Right lobe of liver (tissue), 6 donors: Measurements from ENCODE around the gene CNTN5. TPM values are rescaled to one million over a fixed set of nuclear protein-coding genes. Genes with fewer than 3 reads are reported as not detected.

Source experiments
- ATAC-seq, 4 donors: fragments of 200-7000 bp; cut with Tn5 transposase; one replicate each; pipeline ENCODE4 v1.9.1; 2020; ENCODE audit warnings: mild to moderate bottlenecking in 4 of 4, moderate library complexity in 4 of 4
- DNase-seq, 3 donors: peaks; one replicate each; pipeline ENCODE4 v3.0.0-alpha.2; 2020
- H3K27ac ChIP-seq, 3 donors: fragments of 200-600 bp; one replicate each; pipeline ENCODE4 v1.8.0; 2022
- H3K27me3 ChIP-seq, 2 donors: fragments of 200-600 bp; one replicate each; pipeline ENCODE4 v1.8.0; 2022
- H3K36me3 ChIP-seq, 4 donors: fragments of 200-600 bp; sonication (generic) in 1 of 4; one replicate each; pipeline versions ENCODE4 v1.5.1 to v1.8.0; 2017 to 2022; ENCODE audit warnings: control low read depth in 1 of 4
- H3K4me1 ChIP-seq, 4 donors: fragments of 200-600 bp; sonication (generic) in 1 of 4; one replicate each; pipeline versions ENCODE4 v1.5.1 to v1.8.0; 2017 to 2022; ENCODE audit warnings: control low read depth in 1 of 4
- H3K4me3 ChIP-seq, 3 donors: fragments of 200-600 bp; one replicate each; pipeline ENCODE4 v1.8.0; 2022
- H3K9me3 ChIP-seq, 4 donors: fragments of 200-600 bp; sonication (generic) in 1 of 4; one replicate each; pipeline versions ENCODE4 v1.5.1 to v1.8.0; 2017 to 2022; ENCODE audit warnings: control low read depth in 1 of 4
- POLR2A ChIP-seq: fragments of 450-650 bp; IDR thresholded peaks from one replicate; pipeline ENCODE4 v1.6.1; 2017; ENCODE audit warnings: antibody characterized with exemption, mild to moderate bottlenecking
- WGBS: methylation state at CpG from one replicate; pipeline ENCODE4 v1.1.6; 2018; ENCODE audit warnings: low coverage, low lambda C conversion rate; ENCODE audit not compliant: insufficient coverage; ENCODE audit errors: missing lambda C conversion rate; 5-methylcytosine and 5-hydroxymethylcytosine counted together
- intact Hi-C, 2 donors: fragments of 100-400 bp; cut with DNase I; formaldehyde crosslinking; loops; one replicate each; pipeline versions ENCODE4 v1.11.2 to v1.14.1; 2022
- total RNA-seq, 6 experiments: library from RNA; depleted of rRNA in 2 of 6; stranded (reverse); fragments of >200 nt in 2 of 6; fragmentation: NEBNext Ultra II Directional in 3 of 6; extraction: Animal tissue kit (Norgen Biotek cat#: 25700) in 3 of 6; gene quantifications; one replicate each; pipeline versions ENCODE4 v1.1.0 to v1.2.4, GENCODE V29; 2016 to 2023
- TF ChIP-seq, protein P1 (sequence below), 4 donors: fragments of 200-600 bp in 3 of 4; fragments of 450-650 bp in 1 of 4; IDR thresholded peaks; one replicate each; pipeline versions ENCODE4 v1.5.1 to v1.8.0; 2016 to 2022; ENCODE audit warnings: antibody characterized with exemption in 4 of 4, mild to moderate bottlenecking in 2 of 4
- donor health status: DM: no; HTN: yes; CAD: no.
- donor health status: DM: no; HTN: no; CAD: no.
- donor health status: DM: no; HTN: no; CAD: no.
- donor health status: DM: no; HTN: yes; CAD: no.
- donor health status: DM: no; HTN: yes; CAD: no.

CNTN5 gene
- total RNA-seq, 6 experiments from 2014 or later: 0.13 to 0.19 TPM; not detected in 4

DNA sequence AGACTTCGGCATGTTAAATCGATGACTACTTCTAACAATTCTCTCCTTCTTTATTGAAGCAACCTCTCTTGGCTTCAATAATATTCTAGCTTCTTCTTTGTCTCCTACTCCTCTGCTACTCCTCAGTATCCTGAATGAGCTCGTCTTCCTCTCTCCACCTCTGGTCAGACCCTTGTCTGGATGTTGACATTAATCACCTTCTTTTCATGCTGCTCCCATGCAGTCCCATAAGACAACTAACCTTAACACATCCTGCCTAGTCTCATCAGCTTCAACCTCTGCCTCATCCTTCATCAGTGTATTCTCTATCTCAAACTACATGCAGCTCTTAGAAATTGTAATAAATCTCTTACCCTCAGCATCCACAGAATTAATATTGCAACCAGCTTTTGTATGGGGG lies 695.6 kb downstream of the CNTN5 start:
- no peak for TF ChIP-seq POLR2A
- TF ChIP-seq, protein P1, sequence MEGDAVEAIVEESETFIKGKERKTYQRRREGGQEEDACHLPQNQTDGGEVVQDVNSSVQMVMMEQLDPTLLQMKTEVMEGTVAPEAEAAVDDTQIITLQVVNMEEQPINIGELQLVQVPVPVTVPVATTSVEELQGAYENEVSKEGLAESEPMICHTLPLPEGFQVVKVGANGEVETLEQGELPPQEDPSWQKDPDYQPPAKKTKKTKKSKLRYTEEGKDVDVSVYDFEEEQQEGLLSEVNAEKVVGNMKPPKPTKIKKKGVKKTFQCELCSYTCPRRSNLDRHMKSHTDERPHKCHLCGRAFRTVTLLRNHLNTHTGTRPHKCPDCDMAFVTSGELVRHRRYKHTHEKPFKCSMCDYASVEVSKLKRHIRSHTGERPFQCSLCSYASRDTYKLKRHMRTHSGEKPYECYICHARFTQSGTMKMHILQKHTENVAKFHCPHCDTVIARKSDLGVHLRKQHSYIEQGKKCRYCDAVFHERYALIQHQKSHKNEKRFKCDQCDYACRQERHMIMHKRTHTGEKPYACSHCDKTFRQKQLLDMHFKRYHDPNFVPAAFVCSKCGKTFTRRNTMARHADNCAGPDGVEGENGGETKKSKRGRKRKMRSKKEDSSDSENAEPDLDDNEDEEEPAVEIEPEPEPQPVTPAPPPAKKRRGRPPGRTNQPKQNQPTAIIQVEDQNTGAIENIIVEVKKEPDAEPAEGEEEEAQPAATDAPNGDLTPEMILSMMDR (IDR thresholded peaks at IDR 0.05): no peak
- WGBS: 53% methylated on average over 3 of the region's 3 CpGs
- ATAC-seq: no peak

DNA sequence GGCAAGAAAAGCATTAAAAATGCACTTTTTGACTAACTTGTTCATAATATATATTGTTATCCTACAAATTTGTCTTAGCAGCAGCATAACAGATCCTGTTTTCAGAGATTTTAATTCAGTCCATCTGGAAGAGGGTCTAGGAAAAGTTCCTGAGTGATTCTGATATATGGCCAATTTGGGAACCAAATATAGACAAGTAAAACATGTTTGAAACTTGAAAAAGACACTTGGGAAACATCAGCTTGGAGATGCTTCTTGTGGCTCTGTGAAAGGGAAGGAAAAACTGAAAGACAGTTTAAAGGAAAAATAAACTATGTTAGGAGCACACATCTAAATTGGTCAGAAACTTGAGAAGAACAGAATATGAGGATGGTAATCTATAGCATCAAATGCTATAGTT lies 697.5 kb downstream of the CNTN5 start:
- Histone ChIP-seq H3K27ac (no peak overlapping the region), H3K9me3 (no peaks in the 10 kb centered on the region), H3K4me3 (no peak overlapping the region), H3K4me1 (no peaks in the 10 kb centered on the region), H3K36me3 (no peaks in the 10 kb centered on the region), H3K27me3 (no peaks in the 10 kb centered on the region)
- no peak for DNase-seq
- intact Hi-C loops: no loop called here
- TF ChIP-seq POLR2A: no peak
- TF ChIP-seq, protein P1 (IDR thresholded peaks at IDR 0.05): no peak
- ATAC-seq: no peak

More for the DNA sequence above, 695.6 kb downstream of the CNTN5 start:
- intact Hi-C loops: no loop called here
- H3K36me3 ChIP-seq: no peaks in the 10 kb centered on the region
- DNase-seq: no peak
- no peaks in the 10 kb centered on the region for H3K9me3 ChIP-seq
- no peak overlapping the region for H3K27ac ChIP-seq
- no peak overlapping the region for H3K4me3 ChIP-seq
- H3K27me3 ChIP-seq: no peaks in the 10 kb centered on the region
- H3K4me1 ChIP-seq: no peaks in the 10 kb centered on the region

DNA sequence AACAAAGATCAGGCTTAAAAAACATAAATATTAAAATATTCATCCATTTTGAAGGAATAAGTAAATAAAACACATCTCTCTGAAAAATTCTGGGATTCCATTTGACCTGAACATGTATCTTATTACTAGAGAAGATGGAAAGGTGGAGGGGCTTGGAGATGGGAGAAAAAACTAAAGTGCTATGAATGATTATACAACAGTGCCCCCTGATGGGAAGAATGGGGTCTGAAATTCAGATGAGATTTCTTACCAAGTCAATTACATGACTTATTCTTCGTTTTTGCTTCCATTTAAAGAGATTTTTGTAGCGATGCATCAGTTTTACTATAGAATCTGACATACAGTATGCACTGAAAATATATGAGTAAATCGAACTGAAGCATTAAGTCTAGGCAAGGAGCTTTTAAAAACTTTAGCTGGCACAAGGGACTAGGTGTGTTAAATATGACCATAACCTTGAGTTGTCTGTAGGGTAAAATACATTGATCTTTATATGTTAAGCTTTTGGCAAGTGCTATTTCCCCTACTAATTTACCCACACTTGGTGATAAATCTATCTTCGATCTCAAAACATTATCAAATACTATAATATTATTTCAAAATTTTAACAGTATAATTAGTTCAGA lies 718.8 kb downstream of the CNTN5 start:
- DNase-seq (no peak), ATAC-seq (peak in 3 of 4 donors; percentile 39 to 60 (median 52))
- H3K4me3 ChIP-seq: no peak overlapping the region
- H3K27ac ChIP-seq: no peak overlapping the region
- WGBS: 8% methylated on average over 4 of the region's 4 CpGs
- H3K27me3 ChIP-seq: no peaks in the 10 kb centered on the region
- H3K9me3 ChIP-seq: no peaks in the 10 kb centered on the region
- no peak for TF ChIP-seq POLR2A
- TF ChIP-seq, protein P1 (IDR thresholded peaks at IDR 0.05): peak; percentile 48 to 58 (median 52)
- intact Hi-C loops: no loop called here
- H3K36me3 ChIP-seq: no peaks in the 10 kb centered on the region
- H3K4me1 ChIP-seq: no peaks in the 10 kb centered on the region

- Histone ChIP-seq H3K36me3 (no peaks in the 10 kb centered on the region), H3K27ac (no peak overlapping the region), H3K27me3 (no peaks in the 10 kb centered on the region), H3K9me3 (no peaks in the 10 kb centered on the region), H3K4me1 (no peaks in the 10 kb centered on the region), H3K4me3 (no peak overlapping the region)
- DNase-seq (no peak), ATAC-seq (no peak)
- intact Hi-C loops: no loop called here
- WGBS: 31% methylated on average over 2 of the region's 2 CpGs
- TF ChIP-seq, protein P1 (IDR thresholded peaks at IDR 0.05): no peak
Observed at GRCh38 chr11:99742501-99742900, 721.8 kb downstream of the CNTN5 start.

GRCh38 chr11:99759787-99760186 lies 739.0 kb downstream of the CNTN5 start:
- intact Hi-C loops: no loop called here

More at GRCh38 chr11:99759787-99760186, 739.0 kb downstream of the CNTN5 start:
- TF ChIP-seq POLR2A: no peak
- TF ChIP-seq, protein P1 (IDR thresholded peaks at IDR 0.05): no peak
- 45% methylated on average over 2 of the region's 2 CpGs for WGBS
- Histone ChIP-seq H3K4me1 (no peaks in the 10 kb centered on the region), H3K36me3 (no peaks in the 10 kb centered on the region), H3K27me3 (no peaks in the 10 kb centered on the region), H3K27ac (no peak overlapping the region), H3K4me3 (no peak overlapping the region), H3K9me3 (no peaks in the 10 kb centered on the region)
- ATAC-seq (no peak), DNase-seq (no peak)
